Heart left ventricle (tissue), 13 donors: ENCODE measurements around the gene ZSWIM4.

Experiments
- CTCF ChIP-seq, 12 donors: fragments of 200-600 bp; sonication (generic) in 4 of 12; IDR thresholded peaks; one replicate each; pipeline versions ENCODE4 v1.5.0 to v1.8.0; 2018 to 2022; ENCODE audit warnings: antibody characterized with exemption in 12 of 12, mild to moderate bottlenecking in 5 of 12
- POLR2A ChIP-seq, 2 donors: fragments of 450-650 bp; IDR thresholded peaks; one replicate each; pipeline ENCODE4 v1.6.1; 2017; ENCODE audit warnings: antibody characterized with exemption in 2 of 2, mild to moderate bottlenecking in 2 of 2, moderate library complexity in 2 of 2
- donor health status: ischemic (EF 13 %, LVEDD 7.1; RV severe dilation, severe dysfunction).
- donor health status: DM: no; HTN: yes; CAD: no.
- donor health status: DM: no; HTN: no; CAD: no.
- donor health status: ischemic (EF 25% LVEDD 6.9; RV normal size, moderate dysfunction).
- donor health status: ischemic (EF 25% LVEDD 5.7; RV mildly dilated, moderate dysfunction).
- donor health status: ischemic (EF 35%, LVEDD 5.7; RV mildly dilated, moderate dysfunction).
- donor health status: nonischemic (EF 11% LVEDD 7.7; RV severe dilation, severe dysfunction).
- donor health status: DM: yes; HTN: yes; CAD: no.
- donor health status: PGD.
- donor health status: ischemic (EF 29% LVEDD 5.4; RV normal size, mild dysfunction).
- donor health status: nonischemic (EF 23%, LVEDD 6.1; RV moderate dilation, normal function).

GRCh38 chr19:13797870-13798269 lies 2.6 kb downstream of the ZSWIM4 start:
- TF ChIP-seq POLR2A (IDR thresholded peaks at IDR 0.05): no peak
- no peak for TF ChIP-seq CTCF (IDR thresholded peaks at IDR 0.05)
